ENCODE data around the gene ZCWPW2. TPM values are rescaled to one million over a fixed set of nuclear protein-coding genes. Genes with fewer than 3 reads are reported as not detected.

The ZCWPW2 gene
- total RNA-seq, 4 donors from 2014 or later, result 0.38 to 1.3 (median 0.70) TPM

GRCh38 chr3:28467414-28467813 is 118.9 kb downstream of the ZCWPW2 start:
- TF ChIP-seq CTCF (IDR thresholded peaks at IDR 0.05; ENCODE audit: low read depth), result no peak

- TF ChIP-seq CTCF (IDR thresholded peaks at IDR 0.05; ENCODE audit: low read depth), result no peak
Measured at GRCh38 chr3:28476194-28476593, 127.7 kb downstream of the ZCWPW2 start.

- TF ChIP-seq CTCF (IDR thresholded peaks at IDR 0.05; ENCODE audit: low read depth), result no peak
Measured at GRCh38 chr3:28476764-28477163, 128.2 kb downstream of the ZCWPW2 start.

- no peak for TF ChIP-seq CTCF (IDR thresholded peaks at IDR 0.05; ENCODE audit: low read depth)
Measured at GRCh38 chr3:28485164-28485563, 136.6 kb downstream of the ZCWPW2 start.

- no peak for TF ChIP-seq CTCF (IDR thresholded peaks at IDR 0.05; ENCODE audit: low read depth)
Measured at GRCh38 chr3:28495301-28495700, 146.8 kb downstream of the ZCWPW2 start.

GRCh38 chr3:28502397-28502937 is 153.9 kb downstream of the ZCWPW2 start:
- TF ChIP-seq CTCF (IDR thresholded peaks at IDR 0.05; ENCODE audit: low read depth), result no peak

- TF ChIP-seq CTCF (IDR thresholded peaks at IDR 0.05; ENCODE audit: low read depth), result no peak
Measured at GRCh38 chr3:28504976-28505375, 156.5 kb downstream of the ZCWPW2 start.
